ENCODE measurements around the gene NEUROD2. TPM values are rescaled to one million over a fixed set of nuclear protein-coding genes. Genes with fewer than 3 reads are reported as not detected.

NEUROD2 gene
- total RNA-seq, 1 experiment from 2014 or later, result not detected

- DNase-seq, result no peak
- Histone ChIP-seq H3K36me3 (ENCODE audit: low read depth, low read length) (no peaks in the 10 kb centered on the region), H3K4me2 (ENCODE audit: low read length) (no peak overlapping the region), H3K4me3 (ENCODE audit: low read length) (no peak overlapping the region), H2AFZ (ENCODE audit: low read length) (no peak overlapping the region), H3K9me2 (replicated peaks; ENCODE audit: low read length) (no peaks in the 10 kb centered on the region), H3K4me1 (ENCODE audit: insufficient read depth, low read length) (peaks cover 13% of the 10 kb centered on the region), H3K27ac (ENCODE audit: low read length) (no peak overlapping the region), H3K27me3 (ENCODE audit: low read length) (no peaks in the 10 kb centered on the region), H3K9me3 (ENCODE audit: low read length) (no peaks in the 10 kb centered on the region), H3F3A (ENCODE audit: low read length, unreplicated experiment) (no peaks in the 10 kb centered on the region), H3K9ac (ENCODE audit: low read length) (no peak overlapping the region), H3K79me2 (ENCODE audit: low read length) (no peaks in the 10 kb centered on the region), H4K20me1 (ENCODE audit: low read length) (no peaks in the 10 kb centered on the region)
- no TSS peak for BruUV-seq (replicated peaks)
- no peak for ATAC-seq
- intact Hi-C loops (cut with micrococcal nuclease), result no loop called here
- ChIA-PET CTCF (interaction anchor here (0.5 kb wide), 1 partner anchor 8 kb away, joined by 3 read pairs; no protein-coding TSS in a partner anchor), POLR2A (ENCODE audit: unreplicated experiment) (interaction anchor here (0.5 kb wide), 1 partner anchor 17 kb away, joined by 3 read pairs; no protein-coding TSS in a partner anchor)
- TF ChIP-seq EZH2 (IDR thresholded peaks at IDR 0.05; ENCODE audit: low read length, unreplicated experiment), result no peak
- TF ChIP-seq CTCF (conservative IDR thresholded peaks at IDR 0.05; ENCODE audit: low read depth, low read length), result no peak
- no peak for TF ChIP-seq EZH2phosphoT487 (IDR thresholded peaks at IDR 0.05; ENCODE audit: borderline replicate concordance, low read length)
Observed at GRCh38 chr17:39556423-39556822, 51.3 kb downstream of the NEUROD2 start.

- no peak overlapping the region for H3K9ac ChIP-seq (ENCODE audit: low read length)
- no peaks in the 10 kb centered on the region for H3F3A ChIP-seq (ENCODE audit: low read length, unreplicated experiment)
- TF ChIP-seq EZH2phosphoT487 (IDR thresholded peaks at IDR 0.05; ENCODE audit: borderline replicate concordance, low read length) (no peak), CTCF (conservative IDR thresholded peaks at IDR 0.05; ENCODE audit: low read depth, low read length) (no peak), EZH2 (IDR thresholded peaks at IDR 0.05; ENCODE audit: low read length, unreplicated experiment) (no peak)
- CTCF ChIA-PET, result interaction anchor here (0.6 kb wide), 1 partner anchor 311 kb away, joined by 3 read pairs; no protein-coding TSS in a partner anchor
- no peak overlapping the region for H3K4me2 ChIP-seq (ENCODE audit: low read length)
- H2AFZ ChIP-seq (ENCODE audit: low read length), result no peak overlapping the region
- H3K9me3 ChIP-seq (ENCODE audit: low read length), result no peaks in the 10 kb centered on the region
- no peak for ATAC-seq
- H4K20me1 ChIP-seq (ENCODE audit: low read length), result no peaks in the 10 kb centered on the region
- H3K27ac ChIP-seq (ENCODE audit: low read length), result no peak overlapping the region
- H3K9me2 ChIP-seq (replicated peaks; ENCODE audit: low read length), result no peaks in the 10 kb centered on the region
- POLR2A ChIA-PET (ENCODE audit: unreplicated experiment), result no interaction called here
- no TSS peak for BruUV-seq (replicated peaks)
- no peaks in the 10 kb centered on the region for H3K79me2 ChIP-seq (ENCODE audit: low read length)
- no peaks in the 10 kb centered on the region for H3K36me3 ChIP-seq (ENCODE audit: low read depth, low read length)
- intact Hi-C loops (cut with micrococcal nuclease), result no loop called here
- no peak for DNase-seq
- no peaks in the 10 kb centered on the region for H3K27me3 ChIP-seq (ENCODE audit: low read length)
- H3K4me1 ChIP-seq (ENCODE audit: insufficient read depth, low read length), result peaks cover 13% of the 10 kb centered on the region
- no peak overlapping the region for H3K4me3 ChIP-seq (ENCODE audit: low read length)
Observed at GRCh38 chr17:39555368-39555767, 52.4 kb downstream of the NEUROD2 start.

Other genes starting within 250 kb of the NEUROD2 start
- 2.2 and 5.0 TPM in 2 replicates for gene FBXL20, start 206.3 kb downstream of the NEUROD2 start, total RNA-seq (2014; rRNA removed)
- 19.1 and 27.0 TPM in 2 replicates for gene MED1, start 156.7 kb downstream of the NEUROD2 start, total RNA-seq (2014; rRNA removed)
- 30.4 and 39.2 TPM in 2 replicates for gene CDK12, start 146.4 kb downstream of the NEUROD2 start, total RNA-seq (2014; rRNA removed)
- 2.9 and 3.1 TPM in 2 replicates for gene PPP1R1B, start 19.0 kb upstream of the NEUROD2 start, total RNA-seq (2014; rRNA removed)
- 30.5 and 56.4 TPM in 2 replicates for gene STARD3, start 29.2 kb upstream of the NEUROD2 start, total RNA-seq (2014; rRNA removed)
- gene TCAP, start 57.4 kb upstream of the NEUROD2 start, total RNA-seq (2014; rRNA removed), result 0.12 and 0.51 TPM in 2 replicates
- gene PNMT, start 60.5 kb upstream of the NEUROD2 start, total RNA-seq (2014; rRNA removed), result 1.2 and 1.4 TPM in 2 replicates
- gene PGAP3, start 80.1 kb upstream of the NEUROD2 start, total RNA-seq (2014; rRNA removed), result 5.9 and 10.3 TPM in 2 replicates
- gene ERBB2, start 92.1 kb upstream of the NEUROD2 start, total RNA-seq (2014; rRNA removed), result 36.2 and 57.1 TPM in 2 replicates
- gene MIEN1, start 122.6 kb upstream of the NEUROD2 start, total RNA-seq (2014; rRNA removed), result 52.0 and 57.8 TPM in 2 replicates
- gene GRB7, start 130.0 kb upstream of the NEUROD2 start, total RNA-seq (2014; rRNA removed), result 21.2 and 31.3 TPM in 2 replicates

Measured in PC-3 (cell line).